HepG2 (cell line): Measurements from ENCODE around the gene CCDC183. TPM values are rescaled to one million over a fixed set of nuclear protein-coding genes. Genes with fewer than 3 reads are reported as not detected.
A peak's percentile ranks its signal among the peaks of the same experiment; 100 is the strongest.

Experiments used
- KDM5A ChIP-seq: fragments of 200-600 bp; sonication (generic); IDR thresholded peaks from 2 replicates; pipeline ENCODE4 v1.7.0; 2018; ENCODE audit warnings: antibody characterized with exemption, mild to moderate bottlenecking, low read length, borderline replicate concordance
- SALL2 ChIP-seq: sonication (generic); formaldehyde crosslinking; IDR thresholded peaks from 2 replicates; pipeline ENCODE4 v1.8.1; 2023; ENCODE audit warnings: mild to moderate bottlenecking, missing genetic modification reagents, inconsistent platforms
- ZNF292 ChIP-seq: sonication (generic); formaldehyde crosslinking; IDR thresholded peaks from 2 replicates; pipeline ENCODE4 v1.8.1; 2022; ENCODE audit warnings: mild to moderate bottlenecking, low read depth, missing genetic modification reagents, borderline replicate concordance
- ZNF335 ChIP-seq: sonication (generic); formaldehyde crosslinking; IDR thresholded peaks from 2 replicates; pipeline ENCODE4 v1.4.0; 2020; ENCODE audit warnings: missing genetic modification reagents
- ZNF550 ChIP-seq: sonication (generic); formaldehyde crosslinking; IDR thresholded peaks from 2 replicates; pipeline ENCODE4 v1.4.0; 2020; ENCODE audit warnings: mild to moderate bottlenecking, missing genetic modification reagents, borderline replicate concordance
- ZNF674 ChIP-seq: sonication (generic); formaldehyde crosslinking; IDR thresholded peaks from 2 replicates; pipeline ENCODE4 v1.5.0; 2020; ENCODE audit warnings: low read depth, mild to moderate bottlenecking, missing genetic modification reagents
- polyA plus RNA-seq, 8 experiments: library from polyadenylated mRNA; depleted of rRNA in 3 of 8; stranded (reverse) in 7 of 8; unstranded in 1 of 8; fragments of >200 nt; fragmentation: Illumina TruSeq in 4 of 8; extraction: Trizol in 4 of 8; gene quantifications; 2 replicates each; pipeline versions ENCODE4 v1.2.1 to v1.2.3, GENCODE V29; 2011 to 2016; ENCODE audit warnings: low read depth in 4 of 8, missing spikeins in 1 of 8, mixed read lengths in 1 of 8; ENCODE audit not compliant: insufficient read depth in 1 of 8
- total RNA-seq, 5 experiments: library from RNA; depleted of rRNA; stranded (reverse); fragments of >200 nt; fragmentation: Illumina TruSeq; extraction: Trizol; gene quantifications; 2 replicates each; pipeline ENCODE4 v1.2.3, GENCODE V29; 2016; ENCODE audit warnings: low read depth in 1 of 5
- TF ChIP-seq, protein P1 (sequence below): sonication (generic); formaldehyde crosslinking; IDR thresholded peaks from 2 replicates; pipeline ENCODE4 v1.9.0; 2021; ENCODE audit warnings: missing genetic modification reagents, mild to moderate bottlenecking, borderline replicate concordance
- TF ChIP-seq, protein P2 (sequence below), 2 experiments: sonication (generic) in 1 of 2; formaldehyde crosslinking in 1 of 2; IDR thresholded peaks; 2 replicates each; pipeline versions ENCODE4 v1.4.0 to v1.6.1; 2018 to 2020; ENCODE audit warnings: missing genetic modification reagents in 2 of 2, borderline replicate concordance in 1 of 2, low read depth in 1 of 2, mild to moderate bottlenecking in 1 of 2, missing biosample characterization in 1 of 2
- TF ChIP-seq, protein P3 (sequence below): sonication (generic); formaldehyde crosslinking; IDR thresholded peaks from 2 replicates; pipeline ENCODE4 v1.9.0; 2022; ENCODE audit warnings: missing genetic modification reagents, mild to moderate bottlenecking, borderline replicate concordance
- TF ChIP-seq, protein P4 (sequence below): sonication (generic); formaldehyde crosslinking; IDR thresholded peaks from 2 replicates; pipeline ENCODE4 v1.4.0; 2020; ENCODE audit warnings: mild to moderate bottlenecking, missing genetic modification reagents
- TF ChIP-seq, protein P5 (sequence below): sonication (generic); formaldehyde crosslinking; IDR thresholded peaks from 2 replicates; pipeline ENCODE4 v1.5.0; 2020; ENCODE audit warnings: missing genetic modification reagents

CCDC183 gene
- total and polyA plus RNA-seq, 2 of the 13 experiments (the other 11 are each of a cell fraction or from before 2014, with no cell fraction given), result 5.0 to 66.4 TPM

DNA sequence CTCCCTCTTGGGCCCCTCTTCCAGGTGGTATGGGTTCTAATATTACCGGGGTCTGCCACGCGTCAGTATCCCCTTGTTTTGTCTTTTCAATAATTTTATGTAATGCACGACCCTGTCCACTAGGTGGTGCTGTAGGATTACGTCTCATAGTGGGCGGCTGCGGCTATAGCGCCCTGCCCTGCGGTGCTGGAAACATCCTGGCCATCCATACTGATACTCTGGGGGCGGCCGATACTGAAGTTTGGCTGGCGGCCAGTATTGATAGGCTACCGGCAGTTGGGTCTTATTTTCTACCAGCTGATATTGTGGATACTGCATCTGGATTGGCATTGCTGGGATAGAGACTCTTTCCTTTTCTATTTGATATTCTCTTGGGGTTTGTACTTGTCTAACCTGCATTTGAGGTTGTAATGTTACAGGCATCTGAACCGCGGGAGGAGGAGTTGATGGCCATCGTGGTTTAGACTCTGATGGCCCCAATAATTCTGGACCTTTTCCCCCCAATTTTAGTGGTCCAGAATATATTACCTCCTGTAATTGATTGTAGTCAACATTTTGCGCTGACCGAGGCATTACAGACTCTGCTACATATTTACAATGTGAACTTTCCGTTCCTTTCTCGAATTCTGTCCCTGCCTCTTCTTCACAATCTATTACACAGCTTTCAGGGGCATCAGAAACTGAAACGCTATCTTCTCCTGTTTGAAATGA lies 8.3 kb upstream of the CCDC183 start (continued):
- TF ChIP-seq, protein P1, sequence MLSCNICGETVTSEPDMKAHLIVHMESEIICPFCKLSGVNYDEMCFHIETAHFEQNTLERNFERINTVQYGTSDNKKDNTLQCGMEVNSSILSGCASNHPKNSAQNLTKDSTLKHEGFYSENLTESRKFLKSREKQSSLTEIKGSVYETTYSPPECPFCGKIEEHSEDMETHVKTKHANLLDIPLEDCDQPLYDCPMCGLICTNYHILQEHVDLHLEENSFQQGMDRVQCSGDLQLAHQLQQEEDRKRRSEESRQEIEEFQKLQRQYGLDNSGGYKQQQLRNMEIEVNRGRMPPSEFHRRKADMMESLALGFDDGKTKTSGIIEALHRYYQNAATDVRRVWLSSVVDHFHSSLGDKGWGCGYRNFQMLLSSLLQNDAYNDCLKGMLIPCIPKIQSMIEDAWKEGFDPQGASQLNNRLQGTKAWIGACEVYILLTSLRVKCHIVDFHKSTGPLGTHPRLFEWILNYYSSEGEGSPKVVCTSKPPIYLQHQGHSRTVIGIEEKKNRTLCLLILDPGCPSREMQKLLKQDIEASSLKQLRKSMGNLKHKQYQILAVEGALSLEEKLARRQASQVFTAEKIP (CRISPR knock-in tag), result no peak
- TF ChIP-seq, protein P2, sequence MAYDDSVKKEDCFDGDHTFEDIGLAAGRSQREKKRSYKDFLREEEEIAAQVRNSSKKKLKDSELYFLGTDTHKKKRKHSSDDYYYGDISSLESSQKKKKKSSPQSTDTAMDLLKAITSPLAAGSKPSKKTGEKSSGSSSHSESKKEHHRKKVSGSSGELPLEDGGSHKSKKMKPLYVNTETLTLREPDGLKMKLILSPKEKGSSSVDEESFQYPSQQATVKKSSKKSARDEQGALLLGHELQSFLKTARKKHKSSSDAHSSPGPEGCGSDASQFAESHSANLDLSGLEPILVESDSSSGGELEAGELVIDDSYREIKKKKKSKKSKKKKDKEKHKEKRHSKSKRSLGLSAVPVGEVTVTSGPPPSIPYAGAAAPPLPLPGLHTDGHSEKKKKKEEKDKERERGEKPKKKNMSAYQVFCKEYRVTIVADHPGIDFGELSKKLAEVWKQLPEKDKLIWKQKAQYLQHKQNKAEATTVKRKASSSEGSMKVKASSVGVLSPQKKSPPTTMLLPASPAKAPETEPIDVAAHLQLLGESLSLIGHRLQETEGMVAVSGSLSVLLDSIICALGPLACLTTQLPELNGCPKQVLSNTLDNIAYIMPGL (CRISPR knock-in tag; IDR thresholded peaks at IDR 0.05; ENCODE audit: borderline replicate concordance in 1 of 2, low read depth in 1 of 2), result peak; percentile 50 to 68; a peak in 2 of 4 replicates
- TF ChIP-seq SALL2 (CRISPR knock-in tag), result no peak
- TF ChIP-seq, protein P3, sequence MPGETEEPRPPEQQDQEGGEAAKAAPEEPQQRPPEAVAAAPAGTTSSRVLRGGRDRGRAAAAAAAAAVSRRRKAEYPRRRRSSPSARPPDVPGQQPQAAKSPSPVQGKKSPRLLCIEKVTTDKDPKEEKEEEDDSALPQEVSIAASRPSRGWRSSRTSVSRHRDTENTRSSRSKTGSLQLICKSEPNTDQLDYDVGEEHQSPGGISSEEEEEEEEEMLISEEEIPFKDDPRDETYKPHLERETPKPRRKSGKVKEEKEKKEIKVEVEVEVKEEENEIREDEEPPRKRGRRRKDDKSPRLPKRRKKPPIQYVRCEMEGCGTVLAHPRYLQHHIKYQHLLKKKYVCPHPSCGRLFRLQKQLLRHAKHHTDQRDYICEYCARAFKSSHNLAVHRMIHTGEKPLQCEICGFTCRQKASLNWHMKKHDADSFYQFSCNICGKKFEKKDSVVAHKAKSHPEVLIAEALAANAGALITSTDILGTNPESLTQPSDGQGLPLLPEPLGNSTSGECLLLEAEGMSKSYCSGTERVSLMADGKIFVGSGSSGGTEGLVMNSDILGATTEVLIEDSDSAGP (CRISPR knock-in tag), result no peak
- TF ChIP-seq ZNF335, result no peak
- TF ChIP-seq ZNF674 (CRISPR knock-in tag), result no peak
- TF ChIP-seq, protein P4, sequence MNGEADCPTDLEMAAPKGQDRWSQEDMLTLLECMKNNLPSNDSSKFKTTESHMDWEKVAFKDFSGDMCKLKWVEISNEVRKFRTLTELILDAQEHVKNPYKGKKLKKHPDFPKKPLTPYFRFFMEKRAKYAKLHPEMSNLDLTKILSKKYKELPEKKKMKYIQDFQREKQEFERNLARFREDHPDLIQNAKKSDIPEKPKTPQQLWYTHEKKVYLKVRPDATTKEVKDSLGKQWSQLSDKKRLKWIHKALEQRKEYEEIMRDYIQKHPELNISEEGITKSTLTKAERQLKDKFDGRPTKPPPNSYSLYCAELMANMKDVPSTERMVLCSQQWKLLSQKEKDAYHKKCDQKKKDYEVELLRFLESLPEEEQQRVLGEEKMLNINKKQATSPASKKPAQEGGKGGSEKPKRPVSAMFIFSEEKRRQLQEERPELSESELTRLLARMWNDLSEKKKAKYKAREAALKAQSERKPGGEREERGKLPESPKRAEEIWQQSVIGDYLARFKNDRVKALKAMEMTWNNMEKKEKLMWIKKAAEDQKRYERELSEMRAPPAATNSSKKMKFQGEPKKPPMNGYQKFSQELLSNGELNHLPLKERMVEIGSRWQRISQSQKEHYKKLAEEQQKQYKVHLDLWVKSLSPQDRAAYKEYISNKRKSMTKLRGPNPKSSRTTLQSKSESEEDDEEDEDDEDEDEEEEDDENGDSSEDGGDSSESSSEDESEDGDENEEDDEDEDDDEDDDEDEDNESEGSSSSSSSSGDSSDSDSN (CRISPR knock-in tag), result no peak
- no peak for TF ChIP-seq ZNF292 (CRISPR knock-in tag)
- TF ChIP-seq ZNF550, result no peak
- peak; percentile 68; the same call in 1 of the 2 replicates for TF ChIP-seq KDM5A
- TF ChIP-seq, protein P5, sequence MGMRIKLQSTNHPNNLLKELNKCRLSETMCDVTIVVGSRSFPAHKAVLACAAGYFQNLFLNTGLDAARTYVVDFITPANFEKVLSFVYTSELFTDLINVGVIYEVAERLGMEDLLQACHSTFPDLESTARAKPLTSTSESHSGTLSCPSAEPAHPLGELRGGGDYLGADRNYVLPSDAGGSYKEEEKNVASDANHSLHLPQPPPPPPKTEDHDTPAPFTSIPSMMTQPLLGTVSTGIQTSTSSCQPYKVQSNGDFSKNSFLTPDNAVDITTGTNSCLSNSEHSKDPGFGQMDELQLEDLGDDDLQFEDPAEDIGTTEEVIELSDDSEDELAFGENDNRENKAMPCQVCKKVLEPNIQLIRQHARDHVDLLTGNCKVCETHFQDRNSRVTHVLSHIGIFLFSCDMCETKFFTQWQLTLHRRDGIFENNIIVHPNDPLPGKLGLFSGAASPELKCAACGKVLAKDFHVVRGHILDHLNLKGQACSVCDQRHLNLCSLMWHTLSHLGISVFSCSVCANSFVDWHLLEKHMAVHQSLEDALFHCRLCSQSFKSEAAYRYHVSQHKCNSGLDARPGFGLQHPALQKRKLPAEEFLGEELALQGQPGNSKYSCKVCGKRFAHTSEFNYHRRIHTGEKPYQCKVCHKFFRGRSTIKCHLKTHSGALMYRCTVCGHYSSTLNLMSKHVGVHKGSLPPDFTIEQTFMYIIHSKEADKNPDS (CRISPR knock-in tag), result no peak
